ENCODE measurements around the gene CAPN12. TPM values are rescaled to one million over a fixed set of nuclear protein-coding genes. Genes with fewer than 3 reads are reported as not detected.
A peak's percentile ranks its signal among the peaks of the same experiment; 100 is the strongest.

The CAPN12 gene
- total RNA-seq (2014; rRNA removed; shearing (Covaris generic)) (1.2 and 2.9 TPM in 2 replicates), total RNA-seq (2022) (2.6 and 3.7 TPM in 2 replicates), Bru-seq, nascent RNA (percentile 11 among the genes with signal in this experiment), BruChase-seq, experiment 1, labeled RNA remaining after a 6-hour chase (percentile 14 among the genes with signal in this experiment), BruChase-seq, experiment 2, labeled RNA remaining after a 2-hour chase (percentile 16 among the genes with signal in this experiment)
- long read RNA-seq, partial matches to known transcripts = 1 of 7 reads
- long read RNA-seq, other reads (novel, unspliced or antisense) = 5 of 7 reads

- BruUV-seq (replicated peaks) = no TSS peak
- Histone ChIP-seq H3K4me1 (ENCODE audit: insufficient read depth, low read length, poor library complexity, severe bottlenecking) (no peaks in the 10 kb centered on the region), H3K9me3 (ENCODE audit: low read length) (no peaks in the 10 kb centered on the region), H3K4me2 (ENCODE audit: low read length) (no peak within 1 kb of the TSS), H4K20me1 (ENCODE audit: insufficient read depth, low read length) (no peaks in the 10 kb centered on the region), H3K36me3 (ENCODE audit: insufficient read depth, low read length) (no peaks in the 10 kb centered on the region), H2AFZ (ENCODE audit: low read length) (no peak within 1 kb of the TSS), H3K4me3 (ENCODE audit: low read depth, low read length, poor library complexity, severe bottlenecking) (no peak within 1 kb of the TSS), H3K79me2 (ENCODE audit: insufficient read depth, low read depth, low read length) (no peaks in the 10 kb centered on the region), H3K9me2 (ENCODE audit: insufficient read depth, low read length) (no peaks in the 10 kb centered on the region), H3K27ac (ENCODE audit: low read depth, low read length, poor library complexity, severe bottlenecking) (no peak within 1 kb of the TSS)
- ChIA-PET POLR2A (interaction anchor here (0.7 kb wide), 1 partner anchor 171 kb away, joined by 7 read pairs; no protein-coding TSS in a partner anchor), CTCF (ENCODE audit: unreplicated experiment) (no interaction called here)
- intact Hi-C loops (cut with micrococcal nuclease; ENCODE audit: unreplicated experiment) = no loop called here
- TF ChIP-seq CTCF (conservative IDR thresholded peaks at IDR 0.05; ENCODE audit: low read length) = no peak
- no peak for TF ChIP-seq EZH2phosphoT487 (IDR thresholded peaks at IDR 0.05; ENCODE audit: borderline replicate concordance, low read depth, low read length)
- DNase-seq (ENCODE audit: low spot score) = no peak
Observed at GRCh38 chr19:38744298-38744681, at the start of gene CAPN12. CAPN12 (minus strand) TSS chr19:38744474; CDS start chr19:38744165, 309 bp downstream.

- Histone ChIP-seq H3K9me3 (ENCODE audit: low read length) (no peaks in the 10 kb centered on the region), H3K4me3 (ENCODE audit: low read depth, low read length, poor library complexity, severe bottlenecking) (no peak overlapping the region), H3K4me2 (ENCODE audit: low read length) (no peak overlapping the region), H3K9me2 (ENCODE audit: insufficient read depth, low read length) (no peaks in the 10 kb centered on the region), H3K27ac (ENCODE audit: low read depth, low read length, poor library complexity, severe bottlenecking) (no peak overlapping the region), H3K79me2 (ENCODE audit: insufficient read depth, low read depth, low read length) (no peaks in the 10 kb centered on the region), H3K4me1 (ENCODE audit: insufficient read depth, low read length, poor library complexity, severe bottlenecking) (no peaks in the 10 kb centered on the region), H3K36me3 (ENCODE audit: insufficient read depth, low read length) (no peaks in the 10 kb centered on the region), H2AFZ (ENCODE audit: low read length) (no peak overlapping the region), H4K20me1 (ENCODE audit: insufficient read depth, low read length) (no peaks in the 10 kb centered on the region)
- no peak for TF ChIP-seq CTCF (conservative IDR thresholded peaks at IDR 0.05; ENCODE audit: low read length)
- no peak for TF ChIP-seq EZH2phosphoT487 (IDR thresholded peaks at IDR 0.05; ENCODE audit: borderline replicate concordance, low read depth, low read length)
- intact Hi-C loops (cut with micrococcal nuclease; ENCODE audit: unreplicated experiment) = no loop called here
- BruUV-seq (replicated peaks) = no TSS peak
- DNase-seq (ENCODE audit: low spot score) = no peak
- ChIA-PET POLR2A (interaction anchor here (0.6 kb wide), 1 partner anchor 381 kb away, joined by 3 read pairs; no protein-coding TSS in a partner anchor), CTCF (ENCODE audit: unreplicated experiment) (no interaction called here)
Observed at GRCh38 chr19:38793671-38794070, 49.4 kb upstream of the CAPN12 start.

- Histone ChIP-seq H2AFZ (ENCODE audit: low read length) (no peak overlapping the region), H3K4me1 (ENCODE audit: insufficient read depth, low read length, poor library complexity, severe bottlenecking) (no peaks in the 10 kb centered on the region), H3K4me3 (ENCODE audit: low read depth, low read length, poor library complexity, severe bottlenecking) (no peak overlapping the region), H3K9me3 (ENCODE audit: low read length) (no peaks in the 10 kb centered on the region), H3K9me2 (ENCODE audit: insufficient read depth, low read length) (no peaks in the 10 kb centered on the region), H3K79me2 (ENCODE audit: insufficient read depth, low read depth, low read length) (no peaks in the 10 kb centered on the region), H3K27ac (ENCODE audit: low read depth, low read length, poor library complexity, severe bottlenecking) (no peak overlapping the region), H3K36me3 (ENCODE audit: insufficient read depth, low read length) (no peaks in the 10 kb centered on the region), H4K20me1 (ENCODE audit: insufficient read depth, low read length) (no peaks in the 10 kb centered on the region), H3K4me2 (ENCODE audit: low read length) (no peak overlapping the region; the same call in 1 of the 2 replicates)
- no peak for TF ChIP-seq CTCF (conservative IDR thresholded peaks at IDR 0.05; ENCODE audit: low read length)
- TF ChIP-seq EZH2phosphoT487 (IDR thresholded peaks at IDR 0.05; ENCODE audit: borderline replicate concordance, low read depth, low read length) = no peak
- ChIA-PET POLR2A (no interaction called here), CTCF (ENCODE audit: unreplicated experiment) (no interaction called here)
- intact Hi-C loops (cut with micrococcal nuclease; ENCODE audit: unreplicated experiment) = no loop called here
- no TSS peak for BruUV-seq (replicated peaks)
- no peak for DNase-seq (ENCODE audit: low spot score)
Observed at GRCh38 chr19:38793177-38793576, 48.9 kb upstream of the CAPN12 start.
